Prostate gland (tissue), 2 donors: ENCODE results near the gene BAX.
"Not testable (repeated sequence)": the region's sequence is repeated elsewhere in the genome, so short reads cannot be mapped to it uniquely, and the experiment has no call there.

Experiments
- POLR2A ChIP-seq: fragments of 450-650 bp; IDR thresholded peaks from one replicate; pipeline ENCODE4 v1.6.1; 2016; ENCODE audit warnings: antibody characterized with exemption, mild to moderate bottlenecking
- POLR2AphosphoS5 ChIP-seq: sonication (generic); formaldehyde crosslinking; IDR thresholded peaks from one replicate; pipeline ENCODE4 v1.6.1; 2017; ENCODE audit warnings: antibody characterized with exemption
- TF ChIP-seq, protein P1 (sequence below), 4 experiments: fragments of 200-600 bp in 2 of 4; fragments of 450-650 bp in 2 of 4; sonication (generic) in 2 of 4; IDR thresholded peaks; 1 replicate in 3 of 4; 2 replicates in 1 of 4; pipeline ENCODE4 v1.5.1; 2016 to 2019; ENCODE audit warnings: antibody characterized with exemption in 4 of 4, mild to moderate bottlenecking in 2 of 4, moderate library complexity in 2 of 4

DNA sequence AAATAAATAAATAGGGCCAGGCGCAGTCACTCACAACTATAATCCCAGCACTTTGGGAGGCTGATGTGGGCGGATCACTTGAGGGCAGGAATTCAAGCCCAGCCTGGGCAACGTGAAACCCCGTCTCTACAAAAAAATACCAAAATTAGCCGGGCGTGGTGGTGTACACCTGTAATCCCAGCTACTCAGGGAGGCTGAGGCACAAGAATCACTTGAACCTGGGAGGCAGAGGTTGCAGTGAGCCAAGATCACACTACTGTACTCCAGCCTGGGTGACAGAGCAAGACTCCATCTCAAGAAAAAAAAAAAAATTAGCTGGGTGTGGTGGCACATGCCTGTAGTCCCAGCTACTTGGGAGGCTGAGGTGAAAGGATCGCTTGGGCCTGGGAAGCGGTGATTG lies 28.8 kb upstream of the BAX start:
- TF ChIP-seq, protein P1, sequence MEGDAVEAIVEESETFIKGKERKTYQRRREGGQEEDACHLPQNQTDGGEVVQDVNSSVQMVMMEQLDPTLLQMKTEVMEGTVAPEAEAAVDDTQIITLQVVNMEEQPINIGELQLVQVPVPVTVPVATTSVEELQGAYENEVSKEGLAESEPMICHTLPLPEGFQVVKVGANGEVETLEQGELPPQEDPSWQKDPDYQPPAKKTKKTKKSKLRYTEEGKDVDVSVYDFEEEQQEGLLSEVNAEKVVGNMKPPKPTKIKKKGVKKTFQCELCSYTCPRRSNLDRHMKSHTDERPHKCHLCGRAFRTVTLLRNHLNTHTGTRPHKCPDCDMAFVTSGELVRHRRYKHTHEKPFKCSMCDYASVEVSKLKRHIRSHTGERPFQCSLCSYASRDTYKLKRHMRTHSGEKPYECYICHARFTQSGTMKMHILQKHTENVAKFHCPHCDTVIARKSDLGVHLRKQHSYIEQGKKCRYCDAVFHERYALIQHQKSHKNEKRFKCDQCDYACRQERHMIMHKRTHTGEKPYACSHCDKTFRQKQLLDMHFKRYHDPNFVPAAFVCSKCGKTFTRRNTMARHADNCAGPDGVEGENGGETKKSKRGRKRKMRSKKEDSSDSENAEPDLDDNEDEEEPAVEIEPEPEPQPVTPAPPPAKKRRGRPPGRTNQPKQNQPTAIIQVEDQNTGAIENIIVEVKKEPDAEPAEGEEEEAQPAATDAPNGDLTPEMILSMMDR (IDR thresholded peaks at IDR 0.05), result not testable (repeated sequence)
- not testable (repeated sequence) for TF ChIP-seq POLR2A, POLR2AphosphoS5
